Adrenal gland (tissue), 5 donors: ENCODE results near the gene SIRPB1.

Experiments used
- CTCF ChIP-seq, 6 experiments: fragments of 450-650 bp in 4 of 6; fragments of 200-600 bp in 2 of 6; sonication (generic) in 1 of 6; IDR thresholded peaks; 1 replicate in 5 of 6; 2 replicates in 1 of 6; pipeline versions ENCODE4 v1.5.1 to v1.8.0; 2016 to 2021; ENCODE audit warnings: antibody characterized with exemption in 6 of 6, mild to moderate bottlenecking in 2 of 6, moderate library complexity in 1 of 6
- POLR2A ChIP-seq, 2 donors: fragments of 450-650 bp; IDR thresholded peaks; one replicate each; pipeline ENCODE4 v1.6.1; 2017; ENCODE audit warnings: antibody characterized with exemption in 2 of 2, mild to moderate bottlenecking in 2 of 2, moderate library complexity in 1 of 2
- donor health status: DM: no; HTN: no; CAD: no.

GRCh38 chr20:1629321-1629720 lies 9.5 kb upstream of the SIRPB1 start:
- TF ChIP-seq CTCF (IDR thresholded peaks at IDR 0.05) = no peak
- no peak for TF ChIP-seq POLR2A (IDR thresholded peaks at IDR 0.05)
